Epithelial cell of proximal tubule (primary cell): ENCODE measurements around the gene AXIN2. TPM values are rescaled to one million over a fixed set of nuclear protein-coding genes. Genes with fewer than 3 reads are reported as not detected.
"Not testable (repeated sequence)": the region's sequence is repeated elsewhere in the genome, so short reads cannot be mapped to it uniquely, and the experiment has no call there.

Experiments used
- DNase-seq: peaks from one replicate; pipeline ENCODE4 v3.0.0-alpha.2; 2011; ENCODE audit warnings: low read depth
- H3K4me3 ChIP-seq: 2 replicates; pipeline ENCODE4 v1.5.1; 2011; ENCODE audit warnings: low read depth, mild to moderate bottlenecking, low read length
- CTCF ChIP-seq: conservative IDR thresholded peaks from 2 replicates; pipeline ENCODE4 v1.5.1; 2012; ENCODE audit warnings: low read depth, mild to moderate bottlenecking, low read length
- total RNA-seq: library from RNA; depleted of rRNA; stranded (reverse); fragments of >200 nt; gene quantifications from 2 replicates; pipeline ENCODE4 v1.2.3, GENCODE V29; 2015

AXIN2 gene
- total RNA-seq, 1 donor from 2014 or later: 1.8 TPM

- TF ChIP-seq CTCF: no peak
- no peak for DNase-seq
- no peak overlapping the region for H3K4me3 ChIP-seq
These were observed 74.3 kb downstream of the AXIN2 start for GRCh38 chr17:65487161-65487560.

DNA sequence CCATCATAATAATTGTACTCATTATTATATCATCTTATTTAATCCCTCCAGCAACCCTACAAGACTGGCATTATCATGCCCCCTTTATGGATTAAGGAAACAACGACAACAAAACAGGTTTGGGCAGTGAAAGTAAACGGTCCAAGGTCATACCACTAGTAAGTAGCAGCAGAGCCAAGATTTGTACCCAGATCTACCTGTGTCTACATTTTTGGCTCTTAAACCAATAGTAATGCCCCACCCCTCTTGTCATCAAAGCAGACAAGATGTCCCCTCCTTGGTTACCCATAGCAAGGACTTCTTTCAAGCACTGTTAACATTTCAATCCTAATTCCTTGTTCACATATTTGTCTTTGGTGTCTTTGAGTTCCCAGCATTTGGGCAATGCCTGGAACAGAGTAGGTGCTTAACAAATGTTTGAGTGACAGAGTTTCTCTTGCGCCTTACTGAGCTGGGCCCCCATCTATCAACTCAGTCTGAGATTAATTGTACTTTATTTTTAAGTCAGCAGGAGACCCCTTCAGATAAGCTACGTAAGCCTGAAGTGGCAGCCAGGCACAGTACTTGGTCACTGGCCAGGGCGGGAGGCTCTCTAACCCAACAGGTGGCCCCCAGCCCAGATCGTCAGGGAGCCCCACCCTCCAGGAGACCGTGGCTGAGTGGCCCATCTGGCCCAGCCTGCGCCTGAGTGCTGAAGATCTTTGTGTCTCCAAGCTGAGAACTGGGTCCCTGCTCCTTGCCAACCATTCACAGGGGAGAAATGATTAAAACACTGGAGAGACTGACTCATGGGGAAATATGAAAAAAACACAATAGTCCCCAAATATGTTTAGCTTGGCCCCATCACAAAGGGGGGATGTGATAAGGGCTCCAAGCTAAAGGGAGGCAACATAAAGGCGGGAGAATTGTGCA is 75.8 kb downstream of the AXIN2 start:
- H3K4me3 ChIP-seq: no peak overlapping the region
- DNase-seq: no peak
- no peak for TF ChIP-seq CTCF

DNA sequence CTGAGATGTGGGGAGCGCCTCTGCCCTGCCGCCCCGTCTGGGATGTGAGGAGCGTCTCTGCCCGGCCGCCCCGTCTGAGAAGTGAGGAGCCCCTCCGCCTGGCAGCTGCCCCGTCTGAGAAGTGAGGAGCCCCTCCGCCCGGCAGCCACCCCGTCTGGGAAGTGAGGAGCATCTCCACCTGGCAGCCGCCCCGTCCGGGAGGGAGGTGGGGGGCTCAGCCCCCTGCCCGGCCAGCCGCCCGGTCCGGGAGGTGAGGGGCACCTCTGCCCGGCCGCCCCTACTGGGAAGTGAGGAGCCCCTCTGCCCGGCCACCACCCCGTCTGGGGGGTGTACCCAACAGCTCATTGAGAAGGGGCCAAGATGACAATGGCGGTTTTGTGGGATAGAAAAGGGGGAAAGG is 77.0 kb downstream of the AXIN2 start:
- not testable (repeated sequence) for H3K4me3 ChIP-seq, DNase-seq

GRCh38 chr17:65483438-65483837 is 78.0 kb downstream of the AXIN2 start:
- no peak for DNase-seq
- H3K4me3 ChIP-seq: no peak overlapping the region
- TF ChIP-seq CTCF: no peak

- TF ChIP-seq CTCF: no peak
- H3K4me3 ChIP-seq: no peak overlapping the region
- no peak for DNase-seq
These were observed 79.2 kb downstream of the AXIN2 start for GRCh38 chr17:65482201-65482600.

GRCh38 chr17:65479282-65479681 is 82.2 kb downstream of the AXIN2 start:
- H3K4me3 ChIP-seq: no peak overlapping the region
- no peak for TF ChIP-seq CTCF
- no peak for DNase-seq
